HEK293 (cell line): ENCODE results near the gene LSM7.

ENCODE experiments used
- CTCF ChIP-seq: fragments of 450-650 bp; formaldehyde crosslinking; IDR thresholded peaks from 2 replicates; pipeline ENCODE4 v1.5.1; 2016; ENCODE audit warnings: missing biosample characterization, missing genetic modification characterization
- ZNF155 ChIP-seq: fragments of 450-650 bp; formaldehyde crosslinking; IDR thresholded peaks from 2 replicates; pipeline ENCODE4 v1.5.1; 2016; ENCODE audit warnings: missing biosample characterization, missing genetic modification characterization
- ZNF280C ChIP-seq: fragments of 450-650 bp; formaldehyde crosslinking; IDR thresholded peaks from 2 replicates; pipeline ENCODE4 v1.5.1; 2016; ENCODE audit warnings: missing biosample characterization, missing genetic modification characterization
- ZNF510 ChIP-seq: fragments of 450-650 bp; formaldehyde crosslinking; IDR thresholded peaks from 2 replicates; pipeline ENCODE4 v1.5.1; 2018; ENCODE audit warnings: mild to moderate bottlenecking, missing genetic modification characterization, missing biosample characterization; ENCODE audit not compliant: insufficient replicate concordance
- ZNF785 ChIP-seq: fragments of 450-650 bp; formaldehyde crosslinking; IDR thresholded peaks from 2 replicates; pipeline ENCODE4 v1.5.1; 2016; ENCODE audit warnings: missing biosample characterization, missing genetic modification characterization

- TF ChIP-seq ZNF280C (tag by site-specific recombination) (no peak), ZNF155 (tag by site-specific recombination) (no peak), CTCF (tag by site-specific recombination) (no peak), ZNF785 (tag by site-specific recombination) (no peak), ZNF510 (tag by site-specific recombination) (no peak)
Observed at GRCh38 chr19:2294687-2295335, 33.6 kb downstream of the LSM7 start.
